Stimulated activated CD4-positive, alpha-beta T cell treated with anti-CD3 and anti-CD28 coated beads, Interleukin-15, amount 100 ng/mL, for 1 hour (primary cell): Measurements from ENCODE around the gene ZBTB7A.

Source experiments
- DNase-seq, 2 donors: peaks; one replicate each; pipeline ENCODE4 v3.0.0-alpha.2; 2020; ENCODE audit warnings: low read depth in 1 of 2, low spot score in 1 of 2

ZBTB7A gene

DNA sequence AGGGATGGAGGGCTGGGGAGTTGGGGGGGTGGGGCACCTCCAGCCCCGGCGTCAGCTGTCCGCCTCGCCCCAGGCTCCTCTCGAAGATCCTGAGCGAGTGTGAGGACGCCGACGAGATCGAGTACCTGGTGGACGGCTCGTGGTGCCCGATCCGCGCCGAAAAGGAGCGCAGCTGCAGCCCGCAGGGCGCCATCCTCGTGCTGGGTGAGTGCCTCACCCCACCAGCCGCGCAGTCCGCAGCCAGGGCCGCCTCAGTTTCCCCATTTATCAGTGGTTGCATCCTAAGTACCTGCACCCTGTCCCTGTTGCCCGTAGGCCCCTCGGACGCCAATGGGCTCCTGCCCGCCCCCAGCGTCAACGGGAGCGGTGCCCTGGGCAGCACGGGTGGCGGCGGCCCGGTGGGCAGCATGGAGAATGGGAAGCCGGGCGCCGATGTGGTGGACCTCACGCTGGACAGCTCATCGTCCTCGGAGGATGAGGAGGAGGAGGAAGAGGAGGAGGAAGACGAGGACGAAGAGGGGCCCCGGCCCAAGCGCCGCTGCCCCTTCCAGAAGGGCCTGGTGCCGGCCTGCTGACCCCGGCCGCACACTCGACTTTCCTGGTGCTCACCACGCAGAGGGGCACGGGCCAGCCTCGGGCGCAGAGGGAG, 29.3 kb downstream of the ZBTB7A start:
- DNase-seq = no peak

DNA sequence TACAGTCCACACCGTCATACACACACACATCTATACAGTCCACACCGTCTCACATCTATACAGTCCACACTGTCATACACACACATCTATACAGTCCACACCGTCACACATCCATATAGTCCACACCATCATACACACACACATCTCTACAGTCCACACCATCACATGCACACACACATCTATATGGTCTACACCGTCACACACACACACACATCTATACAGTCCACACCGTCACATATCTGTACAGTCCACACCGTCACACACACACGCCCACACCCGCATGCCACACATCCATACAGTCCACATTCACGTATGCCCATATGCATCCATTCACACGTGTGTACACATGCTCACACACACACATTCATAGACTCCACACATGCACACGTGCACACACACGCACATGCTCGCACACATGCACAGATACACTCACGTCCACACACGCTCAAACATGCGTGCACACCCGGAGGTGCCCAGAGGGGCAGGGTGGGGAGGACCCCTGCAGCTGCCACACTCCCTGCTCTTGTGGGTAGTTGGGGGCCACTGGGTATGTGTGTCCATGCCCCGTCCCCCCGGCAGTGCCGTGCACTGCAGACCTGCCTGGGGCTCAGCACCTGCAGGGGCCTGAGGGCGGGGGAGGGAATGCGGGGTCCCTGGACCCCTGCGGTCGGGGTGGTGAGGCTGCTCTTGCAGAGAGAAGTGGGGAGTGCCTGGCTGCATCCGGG, 30.0 kb downstream of the ZBTB7A start:
- no peak for DNase-seq

DNA sequence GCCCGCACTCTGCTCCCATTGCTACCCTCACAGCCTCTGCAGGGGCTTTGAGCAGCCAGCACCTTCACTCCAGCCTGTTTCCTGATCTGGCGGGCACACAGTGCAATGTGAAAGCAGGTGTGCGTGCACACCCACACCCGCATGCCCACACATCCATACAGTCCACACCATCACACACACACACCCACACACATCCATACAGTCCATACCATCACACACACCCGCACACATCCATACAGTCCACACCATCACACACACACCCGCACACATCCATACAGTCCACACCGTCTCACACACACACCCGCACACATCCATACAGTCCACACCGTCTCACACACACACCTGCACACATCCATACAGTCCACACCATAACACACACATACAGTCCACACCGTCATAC, 31.1 kb downstream of the ZBTB7A start:
- no peak for DNase-seq

DNA sequence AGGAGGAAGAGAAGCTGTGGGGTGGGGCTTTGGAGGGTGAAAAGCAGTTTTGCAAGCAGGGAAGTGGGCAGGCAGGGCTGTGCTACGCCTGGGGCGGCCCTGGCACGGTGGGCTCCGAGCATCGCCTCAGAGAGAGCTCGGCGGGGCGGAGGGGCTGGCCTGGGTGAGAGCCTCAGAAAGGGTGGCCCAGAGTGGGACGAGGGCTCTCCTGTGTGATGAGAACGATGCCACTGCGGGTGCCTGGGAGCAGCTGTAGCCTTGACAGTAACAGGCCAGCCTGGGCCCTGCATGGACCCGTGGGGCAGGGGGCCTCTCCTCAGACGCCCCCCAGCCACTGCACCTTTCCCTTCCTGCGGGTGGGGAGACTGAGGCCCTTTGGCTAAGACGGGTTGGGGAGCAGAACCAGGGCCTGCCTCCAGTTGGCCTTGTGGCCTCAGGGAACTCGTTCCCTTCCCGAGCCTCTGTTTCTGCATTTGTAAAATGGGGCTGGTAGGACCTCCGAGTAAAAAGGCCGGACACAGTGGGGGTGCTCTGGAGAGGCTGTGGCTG, 31.6 kb downstream of the ZBTB7A start:
- DNase-seq = no peak

DNA sequence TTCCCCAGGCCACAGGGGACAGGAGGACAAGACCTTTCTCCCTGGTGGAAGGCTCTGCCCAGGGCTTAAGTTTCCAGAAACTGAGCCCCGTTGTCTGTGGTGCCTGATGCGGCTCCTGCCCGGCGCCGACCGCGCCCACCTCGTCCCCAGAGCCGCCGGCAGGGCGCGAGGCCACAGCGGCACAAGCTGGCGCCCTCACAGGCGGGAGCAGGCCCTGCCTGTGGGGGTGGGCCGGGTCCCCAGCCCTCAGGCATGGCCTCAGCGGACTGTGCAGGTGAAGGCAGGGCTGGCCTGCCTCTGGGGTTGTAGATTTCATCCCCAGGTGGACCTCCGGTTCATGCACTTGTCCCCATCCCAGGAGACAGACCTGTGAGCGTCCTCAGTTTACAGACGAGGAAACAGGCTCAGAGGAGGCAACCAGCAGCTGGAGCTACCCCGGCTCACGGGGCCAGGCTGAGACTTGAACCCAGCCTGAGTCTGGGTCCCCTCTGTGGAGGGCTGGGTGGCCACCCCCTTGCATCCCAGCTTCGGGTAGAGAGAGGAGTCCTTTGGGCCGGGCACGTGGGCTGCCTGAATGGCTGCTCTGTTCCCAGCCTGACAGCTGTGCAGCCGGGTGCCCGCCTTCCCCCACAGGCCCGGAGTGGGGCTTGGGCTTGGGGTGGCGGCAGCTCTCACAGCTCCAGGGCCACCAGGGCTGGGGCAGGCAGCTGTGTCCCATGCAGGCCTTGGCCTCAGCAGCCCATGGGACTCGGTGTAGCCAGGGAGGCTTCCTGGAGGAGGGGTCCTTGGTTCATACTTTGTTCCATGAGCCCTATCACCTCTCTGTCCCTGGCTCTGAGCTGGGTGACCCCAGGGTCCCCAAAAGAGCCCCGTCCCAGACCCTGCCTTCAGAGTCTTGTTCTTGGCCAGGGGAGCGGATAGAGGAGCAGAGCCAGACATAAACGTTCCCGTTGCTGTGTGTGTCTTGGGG, 32.4 kb downstream of the ZBTB7A start:
- no peak for DNase-seq

DNA sequence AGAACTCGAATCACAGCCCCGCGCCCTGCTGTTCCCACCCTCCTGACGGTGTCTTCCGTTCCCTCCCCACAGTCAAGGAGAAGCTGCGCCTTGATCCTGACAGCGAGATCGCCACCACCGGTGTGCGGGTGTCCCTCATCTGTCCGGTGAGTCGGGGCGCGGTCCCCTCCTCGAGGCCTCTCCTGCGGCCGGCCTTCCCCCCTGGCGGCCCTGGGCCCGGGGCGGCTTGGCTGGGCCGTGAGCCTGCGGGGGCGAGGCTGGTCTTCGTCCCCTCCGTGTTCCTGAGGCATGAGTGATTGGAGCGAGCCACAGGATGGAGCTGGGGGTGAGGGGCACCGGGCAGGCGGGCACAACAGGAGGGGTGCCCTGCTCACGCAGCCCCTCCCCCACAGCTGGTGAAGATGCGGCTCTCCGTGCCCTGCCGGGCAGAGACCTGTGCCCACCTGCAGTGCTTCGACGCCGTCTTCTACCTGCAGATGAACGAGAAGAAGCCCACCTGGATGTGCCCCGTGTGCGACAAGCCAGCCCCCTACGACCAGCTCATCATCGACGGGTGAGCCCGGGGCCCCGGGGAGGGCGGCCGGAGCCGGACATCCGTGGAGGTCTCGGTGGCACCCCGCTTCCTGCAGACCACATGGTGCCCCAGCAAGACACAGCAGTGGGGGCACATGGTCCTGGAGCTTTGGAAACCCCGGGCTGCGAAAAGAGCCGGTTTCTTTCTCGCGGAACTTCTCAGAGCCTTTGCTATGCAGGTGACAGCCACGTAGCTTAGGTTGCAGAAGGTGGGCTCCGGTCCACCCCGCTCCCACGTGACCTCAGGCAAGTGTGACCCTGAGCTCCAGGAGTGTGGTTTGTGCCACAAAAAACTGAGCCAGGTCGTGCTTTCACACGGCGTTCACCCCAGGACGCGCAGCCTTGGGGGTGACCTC, 33.4 kb downstream of the ZBTB7A start:
- DNase-seq = no peak

DNA sequence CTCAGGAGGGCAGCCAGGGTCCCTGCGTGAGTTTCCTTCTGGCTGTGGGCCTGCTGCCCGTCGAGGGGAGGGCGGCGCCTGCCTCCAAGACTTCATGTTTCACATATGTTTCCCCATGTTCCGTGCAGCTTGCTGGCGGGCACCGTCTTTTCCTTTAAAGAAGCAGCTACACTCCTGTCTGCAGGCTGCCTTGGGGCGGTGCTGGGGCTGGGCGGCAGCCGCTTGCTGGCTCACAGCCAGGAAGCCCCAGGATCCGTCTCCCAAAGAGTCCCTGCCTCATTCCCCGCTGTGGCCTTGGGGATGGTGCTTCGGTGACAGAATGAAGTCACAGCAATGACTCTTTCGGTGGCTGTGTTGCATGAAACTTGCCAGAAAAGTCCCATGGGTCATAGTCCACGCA, 34.3 kb downstream of the ZBTB7A start:
- DNase-seq = no peak

DNA sequence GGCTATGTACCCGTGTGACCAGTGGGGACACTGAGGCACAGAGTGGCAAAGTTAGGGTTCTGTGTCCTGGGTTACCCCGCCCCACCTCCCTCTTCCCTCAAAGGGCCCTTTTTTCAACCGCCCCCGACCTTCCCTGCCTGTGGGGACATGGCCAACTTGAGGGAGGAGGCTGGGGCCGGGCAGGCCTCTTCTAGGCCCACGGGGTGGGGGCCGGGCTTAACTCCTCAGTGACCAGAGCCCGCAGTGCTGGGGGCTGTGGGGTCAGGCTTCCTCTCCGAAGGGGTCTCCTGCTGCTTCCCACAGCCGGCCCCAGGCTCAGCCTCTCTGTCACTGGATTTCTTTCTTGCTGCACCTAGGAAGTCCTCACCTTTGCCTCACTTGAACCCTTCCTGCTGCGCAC, 35.3 kb downstream of the ZBTB7A start:
- no peak for DNase-seq

DNA sequence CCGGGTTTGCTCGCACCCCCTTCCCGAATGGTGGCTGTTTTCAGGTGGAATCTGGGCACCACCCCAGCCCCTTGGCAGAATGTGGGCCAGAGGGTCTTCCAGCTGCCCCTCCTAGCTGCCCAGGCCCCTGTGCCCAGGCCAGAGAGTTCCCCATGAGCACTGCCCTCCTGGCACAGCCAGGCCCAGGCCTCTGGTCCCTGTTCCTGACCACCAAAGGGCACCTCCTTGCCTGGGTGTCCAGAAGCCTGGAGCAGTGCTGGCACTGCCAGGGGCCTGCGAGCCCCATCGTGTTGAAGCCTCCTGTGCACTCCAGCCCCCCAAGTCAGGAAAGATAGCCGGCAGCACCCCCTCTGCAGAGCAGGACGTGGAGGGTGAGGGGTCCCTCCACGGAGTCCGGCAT, 35.7 kb downstream of the ZBTB7A start:
- DNase-seq = no peak

DNA sequence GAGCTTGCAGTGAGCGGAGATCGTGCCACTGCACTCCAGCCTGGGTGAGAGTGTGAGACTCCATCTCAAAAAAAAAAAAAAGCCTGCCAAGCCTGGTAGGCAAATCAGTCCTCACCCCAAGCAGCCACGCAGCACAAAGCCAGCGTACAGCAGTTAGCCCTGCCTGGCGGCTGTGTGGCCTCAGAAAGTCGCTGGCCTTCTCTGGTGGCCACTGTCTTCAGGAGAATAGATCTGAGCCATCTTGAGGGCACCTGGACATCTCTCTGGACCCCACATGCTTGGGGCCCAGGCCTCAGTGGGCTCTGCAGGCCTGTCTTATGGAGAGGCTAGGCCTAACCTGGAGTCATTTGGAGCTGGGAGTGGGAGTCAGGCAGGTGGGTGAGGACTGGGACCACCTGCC, 36.1 kb downstream of the ZBTB7A start:
- DNase-seq = no peak

DNA sequence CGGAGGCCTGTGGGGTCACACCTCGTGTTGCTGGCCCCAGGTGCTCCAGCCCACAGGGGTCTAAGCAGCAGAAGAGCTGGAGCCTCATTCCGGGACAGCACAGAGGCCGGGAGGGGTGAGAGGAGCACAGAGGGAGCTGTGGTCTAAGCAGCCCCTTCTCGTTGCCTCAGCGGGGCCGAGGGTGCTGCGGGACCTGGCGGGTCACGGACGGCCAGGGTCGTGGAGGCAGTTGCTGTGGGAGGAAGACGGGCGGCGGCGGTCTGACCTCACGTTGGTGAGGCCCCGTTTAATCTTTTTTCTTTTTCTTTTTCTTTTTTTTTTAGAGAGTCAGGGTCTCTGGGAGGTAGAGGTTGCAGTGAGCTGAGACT, 37.5 kb downstream of the ZBTB7A start:
- DNase-seq = no peak

DNA sequence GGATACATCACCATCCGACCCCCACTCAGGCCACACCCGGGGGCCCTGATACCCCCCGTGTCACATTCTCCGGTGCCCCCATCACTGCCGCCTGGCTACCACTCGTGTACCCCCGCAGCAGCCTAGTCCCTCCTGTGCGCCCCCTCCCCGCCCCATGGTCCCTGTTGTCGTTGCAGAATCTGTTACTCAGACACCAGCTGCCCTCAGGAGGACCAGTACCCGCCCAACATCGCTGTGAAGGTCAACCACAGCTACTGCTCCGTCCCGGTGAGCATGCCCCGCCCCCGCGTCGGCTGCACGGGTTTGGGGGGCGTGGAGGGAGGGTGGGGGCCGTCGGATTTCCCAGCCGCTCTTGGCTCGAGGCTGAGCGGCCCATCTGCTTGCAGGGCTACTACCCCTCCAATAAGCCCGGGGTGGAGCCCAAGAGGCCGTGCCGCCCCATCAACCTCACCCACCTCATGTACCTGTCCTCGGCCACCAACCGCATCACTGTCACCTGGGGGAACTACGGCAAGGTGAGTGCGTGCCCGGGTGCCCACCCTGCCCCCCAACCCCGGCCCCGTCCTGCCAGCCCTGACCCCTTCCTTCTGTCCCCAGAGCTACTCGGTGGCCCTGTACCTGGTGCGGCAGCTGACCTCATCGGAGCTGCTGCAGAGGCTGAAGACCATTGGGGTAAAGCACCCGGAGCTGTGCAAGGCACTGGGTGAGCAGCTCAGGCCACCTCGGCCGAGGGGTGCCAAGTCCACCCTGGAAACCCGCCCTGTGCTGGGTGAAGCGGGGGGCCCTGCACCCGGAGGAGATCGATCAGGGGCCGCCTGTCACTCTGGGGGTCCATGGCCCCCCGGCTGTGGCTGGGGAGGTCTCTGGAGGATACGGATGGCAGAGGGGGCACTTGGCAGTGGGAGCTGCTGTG, 38.1 kb downstream of the ZBTB7A start:
- no peak for DNase-seq

DNA sequence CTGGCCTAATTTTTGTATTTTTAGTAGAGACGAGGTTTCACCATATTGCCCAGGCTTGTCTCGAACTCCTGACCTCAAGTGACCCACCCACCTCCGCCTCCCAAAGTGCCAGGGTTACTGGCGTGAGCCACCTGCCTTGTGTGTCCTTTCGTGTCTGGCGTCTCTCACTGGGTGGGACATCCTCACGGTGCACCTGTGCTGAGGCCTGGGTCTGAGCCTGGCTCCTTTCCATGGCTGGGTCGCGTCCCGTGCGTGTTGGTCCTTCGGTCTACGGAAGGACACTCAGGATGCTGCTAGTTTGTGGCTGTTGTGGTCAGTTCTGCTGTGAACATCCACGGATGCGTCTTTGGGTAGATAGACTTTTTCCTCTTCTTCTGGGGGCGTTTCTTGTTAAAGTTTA, 39.6 kb downstream of the ZBTB7A start:
- DNase-seq = no peak

DNA sequence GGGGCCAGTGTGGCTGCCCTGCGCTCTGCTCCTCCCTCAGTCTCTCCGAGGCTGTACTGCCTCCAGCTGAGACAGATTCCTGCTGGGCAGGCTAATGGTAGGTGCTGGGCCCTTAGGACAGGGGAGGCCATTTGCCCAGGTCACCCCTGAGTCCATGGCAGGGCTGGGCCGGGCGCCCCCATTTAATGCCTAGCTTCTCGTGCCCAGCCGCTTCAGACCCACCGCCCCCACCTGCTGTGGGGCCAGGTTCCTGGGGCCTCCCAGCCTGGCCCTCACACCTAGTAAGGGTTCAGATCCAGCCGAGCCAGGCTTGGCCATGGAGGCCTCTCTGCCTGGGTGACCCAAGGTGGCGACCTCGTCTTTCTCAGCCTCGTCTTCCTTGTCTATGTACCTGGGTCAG, 41.4 kb downstream of the ZBTB7A start:
- no peak for DNase-seq

DNA sequence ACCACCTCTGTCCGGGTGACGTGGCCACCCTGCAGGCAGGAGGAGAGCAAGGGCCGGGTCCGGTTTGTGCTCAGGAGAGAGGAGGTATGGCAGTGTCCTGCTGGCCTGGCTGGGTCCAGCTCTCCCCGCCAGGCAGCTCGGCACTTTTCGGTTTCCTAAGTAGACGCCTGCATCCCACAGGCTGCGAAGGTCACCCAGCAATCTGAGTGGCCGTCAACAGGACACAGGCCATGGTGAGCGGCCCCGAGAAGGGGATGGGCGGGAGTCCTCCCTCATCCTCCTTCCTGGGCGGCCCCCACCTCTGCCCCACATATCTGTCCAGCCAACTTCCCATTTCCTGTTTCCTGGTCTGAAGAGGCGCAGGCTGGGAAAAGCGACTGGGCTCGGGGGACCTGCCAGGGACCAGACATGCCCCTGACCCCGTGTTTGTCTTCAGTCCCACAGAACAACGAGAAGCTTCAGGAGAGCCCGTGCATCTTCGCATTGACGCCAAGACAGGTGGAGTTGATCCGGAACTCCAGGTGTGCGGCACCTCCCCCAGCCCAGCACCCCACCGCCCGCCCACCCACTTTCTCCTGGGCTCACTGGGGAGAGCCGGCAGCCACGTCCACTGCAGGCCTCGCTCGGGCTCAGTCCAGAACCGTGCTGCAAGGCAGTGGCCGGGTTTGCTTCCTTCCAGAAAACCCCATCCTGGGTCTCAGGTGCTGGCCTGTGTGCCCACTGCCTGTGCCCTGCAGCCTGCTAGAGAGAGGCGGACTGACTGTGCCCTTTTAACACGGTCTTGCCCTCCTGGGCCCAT, 42.9 kb downstream of the ZBTB7A start:
- no peak for DNase-seq

DNA sequence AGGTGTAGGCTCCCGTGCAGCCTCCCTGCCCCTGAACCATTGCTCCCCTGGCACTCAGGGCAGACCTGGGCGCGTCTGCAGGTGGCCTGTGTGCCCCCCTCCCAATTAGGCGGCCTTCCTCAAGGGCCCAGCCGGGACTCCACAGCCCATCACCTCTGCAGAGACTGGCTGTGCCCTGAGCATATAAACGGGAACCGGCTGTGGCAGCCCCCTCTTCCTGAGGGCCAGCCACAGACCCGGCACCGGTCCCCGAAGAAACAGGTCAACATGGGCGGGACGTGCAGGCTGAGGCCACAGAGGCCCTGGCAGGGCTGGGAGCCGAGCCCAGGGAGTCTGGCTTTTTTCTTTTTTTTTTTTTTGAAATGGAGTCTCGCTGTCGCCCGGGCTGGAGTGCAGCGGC, 47.1 kb downstream of the ZBTB7A start:
- no peak for DNase-seq

DNA sequence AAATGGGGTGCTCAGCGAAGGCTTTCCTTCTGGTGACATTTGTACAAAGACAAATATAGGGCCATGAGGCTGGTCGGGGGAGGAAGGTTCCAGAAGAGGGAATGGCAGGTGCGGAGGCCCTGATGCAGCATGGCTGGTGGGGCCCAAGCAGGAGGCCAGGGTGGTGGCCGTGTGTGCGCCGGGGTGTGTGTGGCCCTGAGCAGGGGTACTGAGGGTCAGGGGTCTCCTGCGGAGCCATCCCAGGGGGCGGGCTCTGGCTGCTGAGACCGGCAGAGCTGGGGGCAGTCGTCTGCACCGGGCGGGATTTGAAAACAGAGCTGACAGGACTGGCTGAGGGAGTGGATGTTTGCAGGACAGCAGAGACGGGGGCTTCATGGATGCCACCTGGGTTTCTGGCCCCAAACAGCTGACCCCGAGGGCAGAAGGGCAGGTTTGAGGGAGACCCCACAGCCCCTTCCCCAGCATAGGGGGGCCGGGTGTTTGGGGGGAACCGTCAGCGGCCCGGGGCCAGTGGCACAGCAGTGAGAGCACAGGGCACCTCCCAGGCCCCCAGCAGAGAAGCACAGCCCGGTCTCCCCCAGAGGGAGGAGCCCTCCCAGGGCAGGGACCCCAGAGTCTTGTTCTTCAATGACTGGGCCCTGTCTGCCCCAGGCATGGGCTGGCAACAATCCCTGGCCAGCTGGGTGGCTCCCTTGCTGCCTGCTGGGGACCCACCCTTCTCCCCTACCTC, 47.8 kb downstream of the ZBTB7A start:
- no peak for DNase-seq

DNA sequence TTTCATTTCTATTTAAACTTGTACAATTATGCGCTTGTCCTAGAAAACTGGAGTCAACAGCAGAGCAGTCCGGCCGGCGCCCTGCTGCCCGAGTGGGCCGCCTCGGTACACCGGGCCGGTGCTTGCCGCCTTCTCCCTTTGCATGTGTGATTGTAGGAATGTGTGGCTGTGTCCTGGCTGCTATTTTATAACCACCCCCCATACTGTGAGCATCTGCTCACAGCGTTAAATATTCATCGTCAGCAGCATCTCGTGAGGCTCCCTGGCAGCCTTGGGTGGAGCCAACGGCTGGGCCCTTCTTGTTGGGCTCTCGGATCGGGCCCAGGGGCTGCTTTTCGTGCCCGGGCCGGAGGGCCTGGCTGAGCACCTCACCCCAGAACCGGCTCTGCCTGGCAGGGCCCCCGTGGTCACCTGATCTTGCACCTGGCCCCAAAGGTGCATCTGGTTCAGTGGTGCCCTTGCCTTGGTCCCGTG, 48.5 kb downstream of the ZBTB7A start:
- DNase-seq = no peak
